GM21825 (cell line): ENCODE measurements around the gene PPEF2.

Experiments
- ATAC-seq: cut with Tn5 transposase; IDR thresholded peaks from one replicate; pipeline ENCODE4 v1.9.1; 2021; ENCODE audit warnings: mild to moderate bottlenecking, moderate library complexity; ENCODE audit not compliant: unreplicated experiment

The PPEF2 gene

DNA sequence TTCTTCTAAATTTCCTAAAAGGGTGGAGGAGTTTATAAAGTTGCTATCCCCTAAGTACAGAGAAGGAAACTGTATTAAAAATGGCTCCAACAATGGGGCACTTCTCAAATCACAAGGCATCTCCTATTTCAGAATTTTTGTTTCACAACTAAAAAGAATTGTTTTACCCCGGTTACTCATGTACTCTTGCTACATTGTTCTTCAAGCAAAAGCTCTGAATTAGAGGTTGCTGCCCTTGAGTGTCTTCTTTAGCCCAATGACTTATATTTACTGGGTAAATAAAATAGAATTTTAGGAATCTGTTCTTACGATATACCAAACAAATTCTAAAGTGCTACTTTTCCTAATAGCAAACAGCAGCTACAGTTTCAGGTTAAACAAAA, 67.5 kb downstream of the PPEF2 start:
- no peak for ATAC-seq

GRCh38 chr4:75834095-75834771, 68.0 kb downstream of the PPEF2 start:
- ATAC-seq, result no peak

DNA sequence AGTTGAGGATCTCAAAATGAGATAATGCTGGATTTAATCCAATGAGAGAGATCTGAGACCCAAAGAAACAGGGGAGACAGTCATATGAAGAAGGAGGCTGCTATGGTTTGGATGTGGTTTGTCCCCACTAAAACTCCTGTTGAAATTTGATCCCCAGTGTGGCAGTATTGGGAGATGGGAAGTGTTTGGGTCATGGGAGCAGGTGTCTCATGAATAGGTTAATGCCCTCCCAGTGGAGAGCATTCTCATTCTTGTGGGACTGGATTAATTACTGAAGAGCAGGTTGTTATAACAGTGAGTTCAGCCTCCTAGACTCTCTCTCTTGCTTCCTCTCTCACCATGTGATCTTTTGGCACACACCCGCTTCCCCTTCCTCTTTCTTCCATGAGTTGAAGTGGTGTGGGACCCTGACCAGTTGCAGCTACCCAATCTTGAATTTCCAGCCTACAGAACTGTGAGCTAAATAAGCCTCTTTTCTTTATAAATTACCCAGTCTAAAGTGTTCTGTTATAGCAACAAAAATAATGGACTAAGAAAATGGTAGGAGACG, 70.3 kb downstream of the PPEF2 start:
- no peak for ATAC-seq

DNA sequence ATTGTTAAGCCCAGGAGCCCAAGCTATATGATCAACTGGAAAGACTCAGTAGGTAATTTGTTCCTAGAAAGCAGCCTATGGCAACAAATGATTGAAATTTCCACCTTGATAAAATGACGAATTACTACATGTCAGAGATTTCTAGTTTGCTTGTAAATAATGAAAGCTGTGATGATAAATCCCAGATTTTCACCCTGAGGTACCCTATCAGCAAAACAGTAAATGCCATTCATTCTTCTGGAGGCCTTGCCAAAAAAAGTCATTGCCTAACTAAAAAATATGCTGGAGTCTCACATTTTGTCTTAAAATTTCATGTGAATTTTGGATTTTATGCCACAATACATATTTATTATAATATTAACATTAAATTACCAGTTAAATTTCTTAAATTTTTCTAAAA, 71.3 kb downstream of the PPEF2 start:
- no peak for ATAC-seq

DNA sequence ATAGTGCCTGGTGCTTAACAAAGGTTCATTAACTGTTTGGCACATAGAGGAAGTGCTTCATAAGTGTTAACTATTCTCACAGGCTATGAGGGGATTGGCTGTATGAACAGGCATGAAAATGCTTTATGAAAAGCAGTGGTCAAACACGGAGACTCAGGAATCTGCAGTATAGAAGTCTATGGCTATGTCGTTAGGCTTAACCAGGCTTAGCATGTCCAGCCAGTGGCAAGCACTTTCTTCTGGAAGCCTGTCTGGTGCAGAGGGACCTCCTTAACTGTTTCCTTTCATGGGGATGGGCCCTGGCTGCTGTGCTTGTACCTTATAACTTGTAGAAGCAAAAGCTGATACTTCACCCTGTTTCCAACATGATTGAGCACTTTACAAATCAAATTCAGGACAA, 78.4 kb downstream of the PPEF2 start:
- ATAC-seq, result no peak

DNA sequence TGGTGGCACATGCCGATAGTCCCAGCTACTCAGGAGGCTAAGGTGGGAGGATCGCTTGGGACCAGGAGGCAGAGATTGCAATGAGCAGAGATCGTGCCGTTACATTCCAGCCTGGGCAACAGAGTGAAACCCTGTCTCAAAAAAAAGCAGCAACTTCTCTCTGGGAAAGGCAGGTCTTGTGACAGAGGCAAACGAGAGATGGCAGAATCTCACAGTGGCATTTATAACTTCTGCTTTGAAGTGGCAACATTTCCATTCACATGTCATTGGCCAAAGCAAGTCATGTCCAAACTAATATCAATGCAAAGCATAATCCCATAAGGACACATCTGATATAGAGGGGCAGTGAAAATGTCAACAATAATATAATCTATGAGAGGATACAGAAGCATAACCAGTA, 79.8 kb downstream of the PPEF2 start:
- ATAC-seq, result no peak

DNA sequence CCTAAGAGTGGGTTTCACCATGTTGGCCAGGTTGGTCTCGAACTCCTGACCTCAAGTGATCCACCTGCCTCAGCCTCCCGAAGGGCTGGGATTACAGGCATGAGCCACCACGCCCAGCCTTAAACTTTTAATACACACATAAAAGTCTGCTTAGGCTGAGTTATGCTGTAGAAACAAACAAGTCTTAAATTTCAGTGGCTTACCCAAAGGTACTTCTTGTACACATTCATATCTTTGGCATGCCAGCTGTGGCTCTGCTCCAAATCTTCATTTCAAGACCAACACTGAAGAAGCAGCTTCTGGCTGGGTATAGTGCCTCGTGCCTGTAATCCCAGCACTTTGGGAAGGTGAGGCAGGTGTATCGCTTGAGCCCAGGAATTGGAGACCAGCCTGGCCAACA, 80.3 kb downstream of the PPEF2 start:
- ATAC-seq, result no peak

DNA sequence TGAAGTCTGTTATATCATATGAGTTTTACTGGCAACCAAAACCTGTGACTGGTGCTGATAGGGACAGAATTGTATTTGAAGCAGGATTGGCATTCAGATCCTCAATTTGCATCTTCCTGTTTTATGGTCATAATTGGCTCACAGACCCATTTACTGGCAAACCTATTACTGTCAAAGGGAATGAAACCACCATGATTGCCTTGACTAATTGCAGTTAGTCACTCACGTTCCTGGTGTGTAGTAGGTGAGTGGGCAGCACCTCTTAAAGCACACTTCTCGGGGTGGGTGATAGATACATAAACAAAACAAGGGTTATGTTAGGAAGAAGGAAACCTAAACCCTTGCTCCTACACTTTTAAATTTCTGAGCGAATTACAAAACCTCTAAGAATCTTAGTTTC, 81.0 kb downstream of the PPEF2 start:
- ATAC-seq, result no peak

GRCh38 chr4:75820676-75821075, 81.6 kb downstream of the PPEF2 start:
- ATAC-seq, result no peak

- no peak for ATAC-seq
Measured at GRCh38 chr4:75820197-75820596, 82.1 kb downstream of the PPEF2 start.

DNA sequence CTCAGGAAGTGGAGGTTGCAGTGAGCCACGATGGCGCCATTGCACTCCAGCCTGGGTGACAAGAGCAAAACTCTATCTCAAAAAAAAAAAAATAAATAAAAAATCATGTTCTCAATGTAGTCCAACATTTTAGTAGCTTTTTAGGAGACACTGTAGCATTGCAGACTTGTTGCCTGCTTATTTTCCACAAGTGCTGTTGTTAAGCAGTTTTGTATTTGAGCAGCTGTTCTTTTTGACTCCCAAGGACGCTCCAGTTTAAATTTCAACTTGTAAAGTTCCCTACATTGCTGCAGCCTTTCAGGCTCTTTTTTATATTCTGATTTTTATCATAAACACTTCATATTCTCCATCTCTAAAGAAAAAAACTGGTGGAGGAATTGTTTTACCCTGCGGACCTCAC, 83.1 kb downstream of the PPEF2 start:
- ATAC-seq, result no peak

- no peak for ATAC-seq
Measured at GRCh38 chr4:75817901-75818300, 84.4 kb downstream of the PPEF2 start.
